ENCODE data around the gene DCTN1.

Gene DCTN1

DNA sequence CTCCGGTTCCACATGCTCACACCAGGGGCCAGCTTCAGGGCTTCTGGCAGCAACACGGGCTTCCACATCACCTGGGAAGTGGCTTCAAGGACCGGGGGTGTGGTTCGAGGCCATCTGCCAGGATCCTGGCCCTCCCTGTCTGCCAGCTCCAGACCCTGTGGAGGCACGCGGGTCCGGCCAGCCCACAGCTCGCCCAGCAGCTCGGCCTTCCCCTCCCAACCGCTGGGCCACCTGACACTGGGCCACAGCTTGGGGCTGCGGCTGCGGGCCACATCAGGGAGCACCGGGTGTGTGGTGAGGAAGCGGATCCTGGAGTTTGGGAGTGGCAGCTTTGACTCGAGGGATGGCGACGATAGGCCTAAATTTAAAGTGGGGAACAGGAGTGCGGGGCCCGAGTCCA lies 34.3 kb upstream of the DCTN1 start:
- DNase-seq (ENCODE audit: low read depth, low spot score) = no peak

DNA sequence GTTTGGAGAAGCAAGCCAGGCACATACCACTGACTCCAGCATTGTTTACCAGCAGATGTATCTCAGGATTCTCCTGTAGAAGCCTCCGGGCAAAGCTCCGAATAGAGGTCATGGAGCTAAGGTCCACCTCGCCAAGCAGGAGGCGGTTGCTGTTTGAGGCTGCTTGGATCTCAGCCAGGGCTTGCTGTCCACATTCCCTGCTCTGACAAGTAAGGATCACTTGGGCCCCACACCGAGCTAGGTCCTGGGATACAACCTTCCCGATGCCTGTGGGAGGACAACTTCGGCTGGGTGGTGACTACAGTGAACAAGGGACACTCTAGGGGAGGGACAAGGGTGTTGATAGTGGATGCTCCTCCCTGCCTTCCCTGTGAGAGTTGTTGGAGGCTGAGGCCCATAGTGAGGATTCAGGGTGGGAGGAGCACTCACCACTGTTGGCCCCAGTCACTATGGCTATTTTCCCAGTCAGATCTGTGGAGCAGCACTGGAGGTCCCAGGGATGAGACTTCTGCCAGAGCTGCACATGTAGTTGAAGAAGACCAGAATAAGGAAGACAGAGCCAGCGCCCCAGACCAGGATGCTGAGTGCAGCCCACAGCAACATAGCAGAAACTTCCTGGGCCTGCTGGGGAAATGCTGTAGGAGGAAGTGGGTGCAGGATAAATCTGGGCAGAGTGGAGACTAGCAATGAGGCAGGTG lies 33.0 kb upstream of the DCTN1 start:
- DNase-seq (ENCODE audit: low read depth, low spot score) = no peak

- no peak for DNase-seq (ENCODE audit: low read depth, low spot score)
Observed at GRCh38 chr2:74407682-74408081, 27.6 kb upstream of the DCTN1 start.

- DNase-seq (ENCODE audit: low read depth, low spot score) = peak; percentile 18
Observed at GRCh38 chr2:74406035-74406434, 25.9 kb upstream of the DCTN1 start.

DNA sequence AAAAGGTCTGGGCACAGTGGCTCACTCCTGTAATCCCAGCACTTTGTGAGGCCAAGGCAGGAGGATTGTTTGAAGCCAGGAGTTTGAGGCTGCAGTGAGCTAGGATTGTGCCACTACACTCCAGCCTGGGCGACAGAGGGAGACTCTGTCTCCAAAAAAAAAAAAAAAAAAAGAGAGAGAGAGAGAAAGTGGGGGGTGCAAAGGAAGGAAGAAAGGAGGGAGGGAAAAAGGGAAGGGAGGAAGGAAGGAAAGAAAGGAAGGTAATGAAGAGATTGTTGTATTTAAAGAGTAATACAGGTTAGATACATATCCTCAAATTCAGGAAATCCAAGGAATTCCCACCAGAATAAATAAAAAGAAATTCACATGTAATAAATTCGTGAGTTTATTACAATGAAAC lies 21.8 kb upstream of the DCTN1 start:
- DNase-seq (ENCODE audit: low read depth, low spot score) = no peak

GRCh38 chr2:74399785-74400184 lies 19.7 kb upstream of the DCTN1 start:
- peak; percentile 28 for DNase-seq (ENCODE audit: low read depth, low spot score)

- DNase-seq (ENCODE audit: low read depth, low spot score) = no peak
Observed at GRCh38 chr2:74396149-74396548, 16.0 kb upstream of the DCTN1 start.

- no peak for DNase-seq (ENCODE audit: low read depth, low spot score)
Observed at GRCh38 chr2:74393525-74393924, 13.4 kb upstream of the DCTN1 start.

DNA sequence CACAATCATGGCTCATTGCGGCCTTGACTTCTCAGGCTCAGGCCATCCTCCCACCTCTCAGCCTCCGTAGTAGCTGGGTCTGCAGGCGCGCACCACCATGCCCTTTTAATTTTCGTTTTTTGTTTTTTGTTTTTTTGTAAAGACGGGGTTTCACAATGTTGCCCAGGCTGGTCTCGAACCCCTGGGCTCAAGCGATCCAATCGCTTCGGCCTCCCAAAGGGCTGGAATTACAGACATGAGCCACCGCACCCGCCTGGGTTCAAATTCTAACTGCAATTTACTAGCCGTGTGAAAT lies 12.3 kb upstream of the DCTN1 start:
- no peak for DNase-seq (ENCODE audit: low read depth, low spot score)

- peak; percentile 95 for DNase-seq (ENCODE audit: low read depth, low spot score)
Observed at GRCh38 chr2:74391580-74392448, 11.7 kb upstream of the DCTN1 start.

DNA sequence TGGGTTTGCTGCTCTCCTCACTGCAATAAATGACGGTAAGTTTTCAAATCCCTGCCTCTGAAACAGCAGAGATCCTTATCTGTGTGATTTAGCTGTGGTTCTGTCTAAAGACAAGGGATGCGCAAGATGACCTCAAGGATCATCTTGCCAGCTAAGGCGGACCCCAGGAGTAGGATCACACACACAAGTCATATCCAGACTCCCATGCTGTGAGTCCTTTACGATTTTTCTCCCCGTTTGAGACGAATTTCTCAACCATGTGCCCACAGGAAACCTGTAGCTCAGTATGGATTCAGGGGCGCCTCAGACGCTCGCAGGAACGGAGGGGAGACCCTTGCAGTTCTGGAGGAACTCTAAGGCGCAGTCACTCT lies 11.1 kb upstream of the DCTN1 start:
- no peak for DNase-seq (ENCODE audit: low read depth, low spot score)

DNA sequence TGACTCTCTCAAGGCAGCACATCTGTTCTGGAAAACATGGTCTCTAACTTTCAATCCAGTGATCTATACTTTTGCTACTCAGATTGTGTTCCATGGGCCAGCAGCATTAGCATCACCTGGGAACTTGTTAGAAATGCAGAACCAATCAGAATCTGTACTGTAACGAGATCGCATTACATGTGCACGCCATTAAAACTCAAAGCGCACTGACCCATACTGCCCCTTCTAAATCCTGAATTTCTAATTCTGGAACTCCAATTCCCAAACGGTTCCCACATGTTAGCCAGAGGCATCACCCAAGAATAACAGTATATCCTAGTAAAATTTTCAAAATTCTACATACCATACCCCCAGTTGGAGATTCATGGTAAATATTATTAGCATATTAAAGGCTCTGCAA lies 10.5 kb upstream of the DCTN1 start:
- no peak for DNase-seq (ENCODE audit: low read depth, low spot score)

GRCh38 chr2:74387346-74387745 lies 7.2 kb upstream of the DCTN1 start:
- DNase-seq (ENCODE audit: low read depth, low spot score) = no peak

DNA sequence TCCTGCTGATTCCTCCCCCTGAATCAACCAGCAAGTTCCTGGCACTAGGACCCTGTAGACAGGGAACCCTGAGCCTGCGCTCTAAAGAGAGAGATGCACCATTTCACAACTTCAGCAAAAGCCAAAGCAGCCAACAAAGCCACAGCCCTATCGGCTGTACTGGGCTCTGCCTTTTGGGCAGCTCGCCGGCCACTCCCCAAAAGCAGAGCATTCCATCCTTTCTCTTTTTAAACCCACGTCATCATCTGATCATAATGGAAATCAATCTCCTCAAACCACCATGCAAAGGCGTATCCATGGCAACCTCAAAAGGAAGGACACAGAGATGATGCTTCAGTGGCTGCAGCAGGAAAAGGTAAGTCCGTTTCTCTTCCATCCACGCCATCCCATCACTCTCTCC lies 5.3 kb upstream of the DCTN1 start:
- peak; percentile 35 for DNase-seq (ENCODE audit: low read depth, low spot score)

DNA sequence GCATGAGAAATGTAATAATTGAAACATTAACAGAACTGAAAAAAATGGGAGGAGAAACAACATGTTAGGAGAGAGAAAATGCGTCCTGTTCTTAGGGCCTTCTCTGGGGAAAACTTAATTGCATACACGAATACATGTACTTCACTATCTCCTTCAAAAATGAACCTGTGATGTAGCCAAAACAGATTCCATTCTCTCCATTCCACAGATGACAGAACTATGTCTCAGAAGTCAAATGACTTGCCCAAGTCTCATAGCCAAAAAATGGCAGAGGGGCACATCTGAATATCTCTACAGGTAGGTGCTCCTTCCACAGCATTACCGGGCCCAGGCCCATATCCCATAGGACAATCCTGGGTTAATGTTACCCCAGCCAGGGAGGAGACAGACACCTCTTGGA lies 3.9 kb upstream of the DCTN1 start:
- DNase-seq (ENCODE audit: low read depth, low spot score) = peak; percentile 19

DNA sequence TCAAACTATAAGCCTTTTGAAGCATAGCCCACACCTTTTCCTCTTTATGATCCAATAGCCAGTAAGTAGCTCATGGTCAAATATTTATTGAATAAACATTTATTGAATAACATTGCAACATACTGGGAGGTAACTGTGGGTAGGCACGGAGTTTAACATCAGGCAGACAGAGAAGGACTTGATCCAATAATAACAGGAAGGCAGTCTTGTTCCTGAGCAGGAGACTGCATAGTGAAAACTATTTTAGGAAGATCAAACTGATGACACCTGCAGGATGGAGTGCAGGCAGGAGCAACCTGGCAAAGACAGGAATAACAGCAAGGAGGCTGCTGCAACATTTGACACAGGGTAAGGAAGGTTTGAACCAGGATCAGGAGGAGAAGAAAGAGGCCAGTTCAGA lies 3.1 kb upstream of the DCTN1 start:
- DNase-seq (ENCODE audit: low read depth, low spot score) = peak; percentile 38

GRCh38 chr2:74381751-74382150 lies 1.6 kb upstream of the DCTN1 start:
- DNase-seq (ENCODE audit: low read depth, low spot score) = no peak

DNA sequence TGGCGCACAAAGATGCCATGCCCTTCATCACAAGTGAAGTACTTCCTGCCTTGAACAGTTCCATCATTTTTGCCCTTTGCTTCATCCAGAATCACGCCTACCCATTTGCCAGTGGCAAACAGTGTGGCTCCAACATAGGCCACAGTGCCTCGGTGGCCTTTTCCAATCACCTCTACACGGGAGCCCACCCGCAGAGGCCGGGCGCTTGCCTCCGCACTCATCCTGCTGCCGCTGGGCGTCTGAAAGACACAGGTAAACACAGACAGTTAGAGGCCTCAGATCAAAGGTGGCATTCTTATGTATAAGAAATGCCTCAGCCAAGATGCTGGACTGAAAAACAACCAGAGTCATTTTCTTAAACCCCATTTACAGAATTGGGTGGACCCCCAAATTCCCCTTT lies 2.1 kb downstream of the DCTN1 start:
- no peak for DNase-seq (ENCODE audit: low read depth, low spot score)

DNA sequence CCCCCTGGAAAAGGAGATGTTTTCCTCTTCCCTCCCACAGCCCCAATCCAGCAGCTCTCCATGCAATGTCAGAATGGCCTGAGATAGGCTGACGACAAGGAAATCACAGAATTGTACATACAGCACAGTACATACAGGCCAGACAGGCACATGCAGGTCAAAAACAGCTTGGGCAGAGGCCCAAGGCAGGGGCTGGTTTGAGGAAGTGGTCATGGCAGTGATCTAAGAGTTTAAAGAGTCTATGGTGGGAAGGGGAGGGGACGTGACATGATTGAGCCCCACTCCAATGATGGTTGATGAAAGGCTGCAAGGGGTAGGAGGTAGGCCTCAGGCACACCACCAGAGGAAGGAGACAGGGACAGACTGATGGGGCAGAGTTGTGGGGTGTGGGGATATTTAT lies 4.3 kb downstream of the DCTN1 start:
- no peak for DNase-seq (ENCODE audit: low read depth, low spot score)

DNA sequence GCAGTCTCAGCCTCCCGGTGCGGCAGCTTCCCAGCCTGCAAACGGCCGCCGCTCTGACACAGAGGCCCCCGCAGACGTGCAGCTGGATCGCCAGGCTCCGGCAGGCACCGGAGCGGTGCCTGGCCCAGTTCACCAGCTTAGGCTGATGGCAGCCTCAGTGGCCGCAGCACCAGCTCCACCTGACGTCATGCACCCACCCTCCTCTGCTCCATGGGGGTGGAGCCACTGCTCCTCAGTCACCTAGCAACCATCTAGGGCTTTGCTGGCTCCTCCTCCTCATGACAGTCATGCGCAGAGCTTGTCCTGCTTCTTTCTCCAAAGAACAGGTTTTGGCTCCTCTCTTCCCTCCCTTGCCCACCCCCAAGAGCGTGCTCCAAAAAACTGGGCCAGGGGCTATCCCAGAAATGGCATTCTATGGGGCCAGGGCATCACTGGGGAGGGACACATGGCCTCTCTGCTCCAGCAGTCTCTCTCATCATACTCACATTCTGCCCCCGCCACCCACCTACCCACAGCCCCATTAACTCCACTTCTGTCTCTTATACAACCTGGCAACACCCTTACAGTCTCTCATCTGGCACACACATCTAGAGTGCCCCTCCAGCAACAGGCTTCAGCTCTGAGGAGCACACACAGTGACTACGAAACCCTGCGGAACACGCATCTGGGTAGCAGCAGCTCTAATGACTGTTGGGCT lies 5.5 kb downstream of the DCTN1 start:
- DNase-seq (ENCODE audit: low read depth, low spot score) = peak; percentile 94

DNA sequence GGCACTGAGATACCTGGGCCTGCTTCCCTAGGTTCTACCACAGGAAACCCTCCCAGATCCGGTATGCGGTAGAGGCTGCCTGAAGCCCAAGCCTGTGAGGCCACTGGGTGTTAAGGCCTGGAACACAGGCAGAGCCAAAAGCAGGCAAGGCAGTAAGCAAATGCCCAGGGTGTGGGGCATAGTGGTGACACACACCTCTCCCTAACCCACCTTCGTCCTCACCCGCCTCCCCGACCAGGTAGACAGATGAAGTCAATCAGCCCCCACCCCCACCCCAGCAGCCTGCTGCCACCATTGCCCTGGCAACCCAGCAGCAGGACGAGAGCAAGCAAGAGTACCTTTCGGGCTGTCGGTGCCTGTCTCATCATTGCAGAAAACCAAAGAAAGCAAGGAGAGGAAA lies 6.1 kb downstream of the DCTN1 start:
- peak; percentile 12 for DNase-seq (ENCODE audit: low read depth, low spot score)

GRCh38 chr2:74373221-74373676 lies 6.9 kb downstream of the DCTN1 start:
- no peak for DNase-seq (ENCODE audit: low read depth, low spot score)

- no peak for DNase-seq (ENCODE audit: low read depth, low spot score)
Observed at GRCh38 chr2:74372674-74373073, 7.4 kb downstream of the DCTN1 start.

All from astrocyte of the hippocampus (primary cell).